Osteoblast (primary cell): ENCODE measurements around the gene SHTN1. TPM values are rescaled to one million over a fixed set of nuclear protein-coding genes. Genes with fewer than 3 reads are reported as not detected.

Experiments used
- DNase-seq: peaks from one replicate; pipeline ENCODE4 v3.0.0; 2011; ENCODE audit warnings: low spot score, mixed read lengths; ENCODE audit not compliant: insufficient read length; ENCODE audit errors: missing footprints
- H2AFZ ChIP-seq: 2 replicates; pipeline ENCODE4 v1.6.0; 2011; ENCODE audit warnings: mild to moderate bottlenecking, low read length
- H3K27ac ChIP-seq: 2 replicates; pipeline ENCODE4 v1.5.1; 2011; ENCODE audit warnings: mild to moderate bottlenecking, low read depth, low read length, moderate library complexity
- H3K27me3 ChIP-seq: 2 replicates; pipeline ENCODE4 v1.6.0; 2012; ENCODE audit warnings: mild to moderate bottlenecking, control low read depth, inconsistent platforms, low read length, moderate library complexity; ENCODE audit not compliant: insufficient read depth
- H3K36me3 ChIP-seq: 2 replicates; pipeline ENCODE4 v1.5.1; 2011; ENCODE audit warnings: mild to moderate bottlenecking, low read length, control low read depth, moderate library complexity; ENCODE audit not compliant: insufficient read depth
- H3K4me1 ChIP-seq: 2 replicates; pipeline ENCODE4 v1.5.1; 2011; ENCODE audit warnings: mild to moderate bottlenecking, low read length, control low read depth, moderate library complexity; ENCODE audit not compliant: insufficient read depth
- H3K4me2 ChIP-seq: 2 replicates; pipeline ENCODE4 v1.6.0; 2011; ENCODE audit warnings: mild to moderate bottlenecking, low read length; ENCODE audit not compliant: insufficient read depth
- H3K4me3 ChIP-seq: fragments of 200-600 bp; sonication (generic); 3 replicates; pipeline ENCODE4 v1.5.1; 2012; ENCODE audit warnings: mild to moderate bottlenecking, low read length, inconsistent platforms; ENCODE audit not compliant: insufficient read depth
- H3K79me2 ChIP-seq: 2 replicates; pipeline ENCODE4 v1.6.0; 2012; ENCODE audit warnings: mild to moderate bottlenecking, low read length, control low read depth, inconsistent platforms; ENCODE audit not compliant: insufficient read depth
- H3K9me3 ChIP-seq: 2 replicates; pipeline ENCODE4 v1.5.1; 2011; ENCODE audit warnings: low read depth, low read length, control low read depth
- H4K20me1 ChIP-seq: 2 replicates; pipeline ENCODE4 v1.6.0; 2012; ENCODE audit warnings: mild to moderate bottlenecking, low read length, control low read depth; ENCODE audit not compliant: insufficient read depth
- CTCF ChIP-seq: IDR thresholded peaks from 2 replicates; pipeline ENCODE4 v1.5.1; 2011; ENCODE audit warnings: mild to moderate bottlenecking, low read depth, low read length, moderate library complexity; ENCODE audit errors: extremely low read depth
- total RNA-seq: library from RNA; depleted of rRNA; stranded (reverse); fragments of >200 nt; gene quantifications from 2 replicates; pipeline ENCODE4 v1.2.3, GENCODE V29; 2012

SHTN1 gene
- total RNA-seq, 1 donor = 2.2 TPM

- no peak overlapping the region for H2AFZ ChIP-seq
These were observed 44.8 kb downstream of the SHTN1 start for GRCh38 chr10:116960066-116960776.

GRCh38 chr10:116952729-116953128, 52.3 kb downstream of the SHTN1 start:
- no peak overlapping the region for H3K4me2 ChIP-seq
- H3K36me3 ChIP-seq = peaks cover 3% of the 10 kb centered on the region
- H3K9me3 ChIP-seq = no peaks in the 10 kb centered on the region
- TF ChIP-seq CTCF = no peak
- no peak overlapping the region for H2AFZ ChIP-seq
- H3K79me2 ChIP-seq = no peaks in the 10 kb centered on the region
- H4K20me1 ChIP-seq = no peaks in the 10 kb centered on the region
- no peak overlapping the region for H3K4me3 ChIP-seq
- peak; percentile 18 for DNase-seq
- H3K27ac ChIP-seq = no peak overlapping the region
- peaks cover 3% of the 10 kb centered on the region for H3K4me1 ChIP-seq
- H3K27me3 ChIP-seq = no peaks in the 10 kb centered on the region

More at GRCh38 chr10:116960066-116960776, 44.8 kb downstream of the SHTN1 start:
- H3K9me3 ChIP-seq = no peaks in the 10 kb centered on the region
- H4K20me1 ChIP-seq = no peaks in the 10 kb centered on the region
- no peak overlapping the region for H3K4me3 ChIP-seq
- peak; percentile 15 for DNase-seq
- no peaks in the 10 kb centered on the region for H3K4me1 ChIP-seq
- no peak for TF ChIP-seq CTCF
- H3K27ac ChIP-seq = no peak overlapping the region
- H3K79me2 ChIP-seq = no peaks in the 10 kb centered on the region
- no peak overlapping the region for H3K4me2 ChIP-seq
- H3K36me3 ChIP-seq = no peaks in the 10 kb centered on the region
- H3K27me3 ChIP-seq = no peaks in the 10 kb centered on the region

GRCh38 chr10:116948530-116948870, 56.5 kb downstream of the SHTN1 start:
- Histone ChIP-seq H3K4me3 (no peak overlapping the region), H2AFZ (no peak overlapping the region), H3K9me3 (no peaks in the 10 kb centered on the region), H3K4me2 (no peak overlapping the region), H4K20me1 (no peaks in the 10 kb centered on the region), H3K27me3 (no peaks in the 10 kb centered on the region), H3K79me2 (no peaks in the 10 kb centered on the region), H3K27ac (no peak overlapping the region), H3K36me3 (no peaks in the 10 kb centered on the region), H3K4me1 (peaks cover 12% of the 10 kb centered on the region)
- DNase-seq = no peak
- no peak for TF ChIP-seq CTCF

GRCh38 chr10:116947841-116948529, 57.0 kb downstream of the SHTN1 start:
- Histone ChIP-seq H3K4me2 (peak overlapping the region; percentile 20), H3K27ac (peak overlapping the region; percentile 3), H3K4me3 (no peak overlapping the region), H2AFZ (no peak overlapping the region), H3K36me3 (no peaks in the 10 kb centered on the region), H3K4me1 (peaks cover 12% of the 10 kb centered on the region), H3K79me2 (no peaks in the 10 kb centered on the region), H3K27me3 (no peaks in the 10 kb centered on the region), H3K9me3 (no peaks in the 10 kb centered on the region), H4K20me1 (no peaks in the 10 kb centered on the region)
- no peak for TF ChIP-seq CTCF
- no peak for DNase-seq
